ENCODE measurements around the gene CFAP43.

DNA sequence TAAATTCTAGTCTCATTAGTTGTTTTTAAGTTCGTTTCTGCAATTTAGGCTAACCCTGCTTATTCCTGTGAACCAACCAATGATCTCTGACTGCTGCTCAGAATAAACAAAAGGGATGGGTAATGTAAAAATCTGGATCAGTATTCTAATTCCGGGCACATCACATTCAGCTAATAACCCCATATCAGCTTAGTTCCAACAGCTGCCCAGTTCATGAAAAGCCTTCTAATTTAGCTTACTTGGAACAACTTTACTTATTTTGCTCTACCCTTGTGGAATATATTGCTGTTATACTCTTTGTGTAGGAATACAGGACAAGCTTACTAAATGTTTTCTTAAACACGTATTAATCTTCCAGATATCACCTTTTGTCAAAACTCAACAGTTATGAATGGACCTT, 3.6 kb upstream of the CFAP43 start:
- TF ChIP-seq, protein P1, sequence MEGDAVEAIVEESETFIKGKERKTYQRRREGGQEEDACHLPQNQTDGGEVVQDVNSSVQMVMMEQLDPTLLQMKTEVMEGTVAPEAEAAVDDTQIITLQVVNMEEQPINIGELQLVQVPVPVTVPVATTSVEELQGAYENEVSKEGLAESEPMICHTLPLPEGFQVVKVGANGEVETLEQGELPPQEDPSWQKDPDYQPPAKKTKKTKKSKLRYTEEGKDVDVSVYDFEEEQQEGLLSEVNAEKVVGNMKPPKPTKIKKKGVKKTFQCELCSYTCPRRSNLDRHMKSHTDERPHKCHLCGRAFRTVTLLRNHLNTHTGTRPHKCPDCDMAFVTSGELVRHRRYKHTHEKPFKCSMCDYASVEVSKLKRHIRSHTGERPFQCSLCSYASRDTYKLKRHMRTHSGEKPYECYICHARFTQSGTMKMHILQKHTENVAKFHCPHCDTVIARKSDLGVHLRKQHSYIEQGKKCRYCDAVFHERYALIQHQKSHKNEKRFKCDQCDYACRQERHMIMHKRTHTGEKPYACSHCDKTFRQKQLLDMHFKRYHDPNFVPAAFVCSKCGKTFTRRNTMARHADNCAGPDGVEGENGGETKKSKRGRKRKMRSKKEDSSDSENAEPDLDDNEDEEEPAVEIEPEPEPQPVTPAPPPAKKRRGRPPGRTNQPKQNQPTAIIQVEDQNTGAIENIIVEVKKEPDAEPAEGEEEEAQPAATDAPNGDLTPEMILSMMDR (IDR thresholded peaks at IDR 0.05) = no peak
- TF ChIP-seq POLR2A (IDR thresholded peaks at IDR 0.05; ENCODE audit: low read depth) (no peak), EP300 (IDR thresholded peaks at IDR 0.05) (no peak)

Data from esophagus muscularis mucosa (tissue), 4 donors.